Cortex of kidney (tissue), 1 donor: ENCODE results near the gene KCNMA1.

Experiments used
- DNase-seq: peaks from one replicate; lab custom pipeline; 2025; lab: John Stamatoyannopoulos, UW

Gene KCNMA1

DNA sequence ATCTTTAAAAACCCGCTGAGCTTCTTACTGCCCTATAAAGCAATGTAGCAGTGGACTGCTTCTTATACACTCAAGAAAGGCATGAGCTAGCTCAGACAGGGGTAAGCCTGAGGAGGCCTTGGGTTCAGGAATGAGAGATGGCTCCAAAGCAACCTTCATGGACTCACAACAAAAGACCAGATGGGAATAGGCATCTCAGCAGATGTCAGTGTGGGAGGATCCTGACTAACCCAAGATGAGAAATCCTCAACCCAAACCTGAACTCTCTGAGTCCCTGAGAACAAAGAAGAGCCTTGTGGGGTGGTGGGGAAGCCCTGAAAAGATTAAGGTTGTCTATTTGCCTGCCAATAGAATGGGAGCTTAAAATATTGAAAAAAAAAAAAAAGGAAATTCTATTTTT, 807.4 kb downstream of the KCNMA1 start:
- DNase-seq, result no peak

DNA sequence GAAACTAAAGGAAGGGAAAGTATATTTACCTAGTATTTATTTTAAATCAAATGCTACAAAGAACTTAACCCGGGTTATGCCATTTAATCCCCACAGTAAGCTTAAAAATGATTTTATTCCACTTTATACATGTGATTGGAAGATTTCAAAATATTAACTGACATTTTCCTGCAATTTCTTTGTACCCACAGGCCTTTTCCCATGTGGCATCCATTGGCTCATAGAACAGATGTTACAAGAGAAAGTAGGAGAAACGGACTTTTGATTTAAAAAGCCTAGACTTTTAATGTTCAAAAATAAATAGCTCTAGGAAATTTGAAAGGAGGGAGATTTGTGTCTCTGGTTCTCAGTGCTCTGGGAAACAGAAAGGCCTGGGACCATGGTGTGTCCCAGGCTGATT, 807.9 kb downstream of the KCNMA1 start:
- no peak for DNase-seq
